DND-41 (cell line): Measurements from ENCODE around the gene MAPK1IP1L.

Source experiments
- CTCF ChIP-seq: IDR thresholded peaks from 2 replicates; pipeline ENCODE4 v1.5.1; 2012; ENCODE audit warnings: borderline replicate concordance, low read length, moderate library complexity, mild to moderate bottlenecking; ENCODE audit not compliant: poor library complexity, severe bottlenecking; ENCODE audit errors: extremely low read depth
- EZH2 ChIP-seq: IDR thresholded peaks from 3 replicates; pipeline ENCODE4 v1.6.1; 2012; ENCODE audit warnings: borderline replicate concordance, low read depth, mild to moderate bottlenecking, moderate library complexity, low read length, inconsistent platforms; ENCODE audit not compliant: severe bottlenecking

DNA sequence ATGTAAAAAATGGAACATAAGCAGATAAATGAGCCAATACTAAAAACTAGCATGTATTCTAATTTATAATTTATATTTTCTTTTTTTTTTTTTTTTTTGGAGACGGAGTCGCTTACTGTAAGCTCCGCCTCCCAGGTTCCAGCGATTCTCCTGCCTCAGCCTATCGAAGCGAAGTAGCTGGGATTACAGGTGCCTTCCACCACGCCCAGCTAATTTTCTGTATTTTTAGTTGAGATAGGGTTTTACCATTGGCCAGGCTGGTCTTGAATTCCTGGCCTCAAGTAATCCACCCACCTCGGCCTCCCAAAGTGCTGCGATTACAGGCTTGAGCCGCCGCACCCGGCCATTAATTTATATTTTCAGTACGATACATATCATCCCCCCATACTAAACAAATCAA lies 2.7 kb downstream of the MAPK1IP1L start:
- TF ChIP-seq EZH2 (no peak), CTCF (no peak)
